Fibroblast of mammary gland (primary cell): Measurements from ENCODE around the gene ADAMTS18.

Experiments used
- DNase-seq: peaks from one replicate; pipeline ENCODE4 v3.0.0-alpha.2; 2010; ENCODE audit warnings: low read depth
- H3K4me3 ChIP-seq: 2 replicates; pipeline ENCODE4 v1.5.1; 2011; ENCODE audit warnings: low read depth, mild to moderate bottlenecking, low read length, moderate library complexity; ENCODE audit not compliant: control insufficient read depth
- CTCF ChIP-seq: conservative IDR thresholded peaks from 2 replicates; pipeline ENCODE4 v1.5.1; 2011; ENCODE audit warnings: low read depth, low read length, inconsistent platforms; ENCODE audit not compliant: control insufficient read depth, insufficient read depth

Gene ADAMTS18

GRCh38 chr16:77307426-77308162 is 127.2 kb downstream of the ADAMTS18 start:
- no peak for TF ChIP-seq CTCF
- no peak for DNase-seq
- no peak overlapping the region for H3K4me3 ChIP-seq

GRCh38 chr16:77306075-77306474 is 128.8 kb downstream of the ADAMTS18 start:
- TF ChIP-seq CTCF = no peak
- no peak for DNase-seq
- no peak overlapping the region for H3K4me3 ChIP-seq

GRCh38 chr16:77304877-77305276 is 130.0 kb downstream of the ADAMTS18 start:
- TF ChIP-seq CTCF = no peak
- no peak for DNase-seq
- no peak overlapping the region for H3K4me3 ChIP-seq

GRCh38 chr16:77304134-77304533 is 130.7 kb downstream of the ADAMTS18 start:
- no peak for DNase-seq
- no peak for TF ChIP-seq CTCF
- H3K4me3 ChIP-seq = no peak overlapping the region

GRCh38 chr16:77302674-77303073 is 132.2 kb downstream of the ADAMTS18 start:
- no peak for TF ChIP-seq CTCF
- H3K4me3 ChIP-seq = no peak overlapping the region
- no peak for DNase-seq

GRCh38 chr16:77302249-77302648 is 132.6 kb downstream of the ADAMTS18 start:
- TF ChIP-seq CTCF = no peak
- DNase-seq = no peak
- H3K4me3 ChIP-seq = no peak overlapping the region

GRCh38 chr16:77300256-77300655 is 134.6 kb downstream of the ADAMTS18 start:
- H3K4me3 ChIP-seq = no peak overlapping the region
- no peak for DNase-seq
- TF ChIP-seq CTCF = no peak
